ENCODE data around the gene NEURL2.
"Not testable (repeated sequence)": the region's sequence is repeated elsewhere in the genome, so short reads cannot be mapped to it uniquely, and the experiment has no call there.

The NEURL2 gene

GRCh38 chr20:45897692-45898091 is 6.7 kb upstream of the NEURL2 start:
- no peak for DNase-seq

- no peak for DNase-seq
Measured at GRCh38 chr20:45897289-45897688, 6.3 kb upstream of the NEURL2 start.

GRCh38 chr20:45896641-45897161 is 5.7 kb upstream of the NEURL2 start:
- DNase-seq: no peak

GRCh38 chr20:45894797-45895196 is 3.8 kb upstream of the NEURL2 start:
- DNase-seq: no peak

GRCh38 chr20:45893831-45894230 is 2.8 kb upstream of the NEURL2 start:
- DNase-seq: no peak

- no peak for DNase-seq
Measured at GRCh38 chr20:45892828-45893500, 2.0 kb upstream of the NEURL2 start.

GRCh38 chr20:45892049-45892825 is 1.2 kb upstream of the NEURL2 start:
- peak; percentile 14 to 19 for DNase-seq

GRCh38 chr20:45890077-45890984 is 677 bp downstream of the NEURL2 start:
- DNase-seq: peak; percentile 34 to 71

GRCh38 chr20:45888681-45889080 is 2.3 kb downstream of the NEURL2 start:
- no peak for DNase-seq

GRCh38 chr20:45887346-45887715 is 3.7 kb downstream of the NEURL2 start, which contains the start of gene SPATA25:
SPATA25 (minus strand) TSS chr20:45887622; CDS start chr20:45887590, 32 bp downstream.
- DNase-seq: no peak

GRCh38 chr20:45886590-45887345 is 4.2 kb downstream of the NEURL2 start:
- DNase-seq: no peak

GRCh38 chr20:45883100-45883469 is 7.9 kb downstream of the NEURL2 start:
- DNase-seq: no peak

GRCh38 chr20:45882469-45883099 is 8.4 kb downstream of the NEURL2 start:
- no peak for DNase-seq

- DNase-seq: peak; percentile 96 to 98
Measured at GRCh38 chr20:45880988-45881788, 9.8 kb downstream of the NEURL2 start, which contains the start of gene ZSWIM1. ZSWIM1 (plus strand) TSS chr20:45881227; CDS start chr20:45882593, 1,366 bp downstream.

- DNase-seq: no peak
Measured at GRCh38 chr20:45878076-45878761, 12.8 kb downstream of the NEURL2 start.

GRCh38 chr20:45874576-45874975 is 16.4 kb downstream of the NEURL2 start:
- no peak for DNase-seq

- not testable (repeated sequence) for DNase-seq
Measured at GRCh38 chr20:45874104-45874481, 16.9 kb downstream of the NEURL2 start.

GRCh38 chr20:45873409-45874103 is 17.5 kb downstream of the NEURL2 start:
- DNase-seq: no peak

- DNase-seq: no peak
Measured at GRCh38 chr20:45872626-45873025, 18.4 kb downstream of the NEURL2 start.

GRCh38 chr20:45867819-45868176 is 23.2 kb downstream of the NEURL2 start:
- peak in 1 of 2 experiments; percentile 63 for DNase-seq

Measured in SW 1271 (cell line).